HepG2 (cell line): Measurements from ENCODE around the gene AFDN. TPM values are rescaled to one million over a fixed set of nuclear protein-coding genes. Genes with fewer than 3 reads are reported as not detected.

Experiments
- DPF2 ChIP-seq: sonication (generic); formaldehyde crosslinking; IDR thresholded peaks from 2 replicates; pipeline ENCODE4 v1.4.0; 2020; ENCODE audit warnings: mild to moderate bottlenecking, low read depth, missing genetic modification reagents, borderline replicate concordance
- FOXA3 ChIP-seq: IDR thresholded peaks from 2 replicates; pipeline ENCODE4 v1.6.1; 2016; ENCODE audit warnings: missing genetic modification reagents, missing compliant biosample characterization
- ISX ChIP-seq: sonication (generic); formaldehyde crosslinking; conservative IDR thresholded peaks from 2 replicates; pipeline ENCODE4 v1.5.0; 2020; ENCODE audit warnings: missing genetic modification reagents
- PAX8 ChIP-seq: sonication (generic); formaldehyde crosslinking; IDR thresholded peaks from 2 replicates; pipeline ENCODE4 v1.8.0; 2022; ENCODE audit warnings: mild to moderate bottlenecking, missing genetic modification reagents, borderline replicate concordance
- SATB2 ChIP-seq: sonication (generic); formaldehyde crosslinking; IDR thresholded peaks from 2 replicates; pipeline ENCODE4 v1.5.0; 2020; ENCODE audit warnings: missing genetic modification reagents
- TBX3 ChIP-seq: fragments of 450-650 bp; IDR thresholded peaks from 2 replicates; pipeline ENCODE4 v1.6.1; 2017; ENCODE audit warnings: antibody characterized with exemption, mild to moderate bottlenecking, inconsistent platforms, borderline replicate concordance
- TCF12 ChIP-seq, 2 experiments: fragments of 450-650 bp in 1 of 2; sonication (generic) in 1 of 2; formaldehyde crosslinking in 1 of 2; IDR thresholded peaks; 2 replicates each; pipeline versions ENCODE4 v1.6.1 to v1.8.0; 2017 to 2022; ENCODE audit warnings: antibody characterized with exemption in 1 of 2, mild to moderate bottlenecking in 1 of 2, missing genetic modification reagents in 1 of 2, moderate library complexity in 1 of 2
- U2AF1 ChIP-seq: fragments of 200-400 bp; formaldehyde crosslinking; optimal IDR thresholded peaks from 2 replicates; pipeline ENCODE3; 2017; ENCODE audit warnings: mild to moderate bottlenecking, low read depth, low read length
- ZNF121 ChIP-seq: sonication (generic); formaldehyde crosslinking; IDR thresholded peaks from 2 replicates; pipeline ENCODE4 v1.5.0; 2020; ENCODE audit warnings: mild to moderate bottlenecking, missing genetic modification reagents
- ZNF124 ChIP-seq: sonication (generic); formaldehyde crosslinking; IDR thresholded peaks from 2 replicates; pipeline ENCODE4 v1.4.0; 2020; ENCODE audit warnings: missing genetic modification reagents
- ZNF234 ChIP-seq: sonication (generic); formaldehyde crosslinking; conservative IDR thresholded peaks from 2 replicates; pipeline ENCODE4 v1.5.1; 2020; ENCODE audit warnings: mild to moderate bottlenecking, missing genetic modification reagents
- ZNF468 ChIP-seq: sonication (generic); formaldehyde crosslinking; IDR thresholded peaks from 2 replicates; pipeline ENCODE4 v1.8.0; 2022; ENCODE audit warnings: mild to moderate bottlenecking, moderate library complexity, missing genetic modification reagents
- ZNF550 ChIP-seq: sonication (generic); formaldehyde crosslinking; IDR thresholded peaks from 2 replicates; pipeline ENCODE4 v1.4.0; 2020; ENCODE audit warnings: mild to moderate bottlenecking, missing genetic modification reagents, borderline replicate concordance
- ZNF792 ChIP-seq: IDR thresholded peaks from 2 replicates; pipeline ENCODE4 v1.6.1; 2016
- polyA plus RNA-seq, 8 experiments: library from polyadenylated mRNA; depleted of rRNA in 3 of 8; stranded (reverse) in 7 of 8; unstranded in 1 of 8; fragments of >200 nt; fragmentation: Illumina TruSeq in 4 of 8; extraction: Trizol in 4 of 8; gene quantifications; 2 replicates each; pipeline versions ENCODE4 v1.2.1 to v1.2.3, GENCODE V29; 2011 to 2016; ENCODE audit warnings: low read depth in 4 of 8, missing spikeins in 1 of 8, mixed read lengths in 1 of 8; ENCODE audit not compliant: insufficient read depth in 1 of 8
- total RNA-seq, 5 experiments: library from RNA; depleted of rRNA; stranded (reverse); fragments of >200 nt; fragmentation: Illumina TruSeq; extraction: Trizol; gene quantifications; 2 replicates each; pipeline ENCODE4 v1.2.3, GENCODE V29; 2016; ENCODE audit warnings: low read depth in 1 of 5
- TF ChIP-seq, protein P1 (sequence below): sonication (generic); formaldehyde crosslinking; IDR thresholded peaks from 2 replicates; pipeline ENCODE4 v1.4.0; 2020; ENCODE audit warnings: low read depth, missing genetic modification reagents
- TF ChIP-seq, protein P2 (sequence below): sonication (generic); formaldehyde crosslinking; IDR thresholded peaks from 2 replicates; pipeline ENCODE4 v1.5.1; 2020; ENCODE audit warnings: missing genetic modification reagents, mild to moderate bottlenecking, borderline replicate concordance
- TF ChIP-seq, protein P3 (sequence below): sonication (generic); formaldehyde crosslinking; IDR thresholded peaks from 2 replicates; pipeline ENCODE4 v1.4.0; 2020; ENCODE audit warnings: mild to moderate bottlenecking, missing genetic modification reagents
- TF ChIP-seq, protein P4 (sequence below): IDR thresholded peaks from 2 replicates; pipeline ENCODE4 v1.6.1; 2016; ENCODE audit warnings: missing compliant biosample characterization, missing genetic modification reagents, borderline replicate concordance
- TF ChIP-seq, protein P5 (sequence below): sonication (generic); formaldehyde crosslinking; IDR thresholded peaks from 2 replicates; pipeline ENCODE4 v1.8.1; 2023; ENCODE audit warnings: mild to moderate bottlenecking, missing genetic modification reagents

AFDN gene
- total and polyA plus RNA-seq, 2 of the 13 experiments (the other 11 are each of a cell fraction or from before 2014, with no cell fraction given) = 136 to 151 TPM

DNA sequence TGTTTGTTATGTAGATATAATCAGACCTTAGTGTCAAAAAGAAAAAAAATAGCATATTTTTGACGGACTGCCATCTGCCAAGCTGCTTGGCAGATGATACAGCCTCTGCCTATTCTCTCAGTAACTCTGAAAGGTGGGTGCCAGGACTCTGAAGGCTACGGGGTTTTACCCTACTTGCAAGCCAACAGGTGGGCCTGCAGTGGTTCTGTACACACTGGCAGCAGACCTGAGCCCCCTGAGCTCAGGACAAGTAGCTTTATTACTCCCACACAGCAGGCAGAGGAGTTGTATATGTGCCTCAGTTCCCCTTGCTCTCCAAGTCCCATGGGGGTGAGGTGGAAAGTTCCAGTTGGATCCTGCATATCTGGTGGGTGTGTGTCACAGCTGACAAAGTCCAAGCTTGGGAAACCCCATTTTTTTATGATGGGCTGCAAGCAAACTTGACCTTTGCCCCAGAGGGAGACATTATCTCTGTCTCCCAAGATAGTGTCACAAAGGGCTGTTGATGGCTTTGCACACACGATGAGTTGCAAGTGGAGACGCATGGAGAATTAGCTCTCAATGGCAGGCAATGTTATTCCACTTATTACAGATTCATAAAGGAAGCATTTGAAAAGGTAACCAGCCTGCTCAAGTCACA lies 20.5 kb upstream of the AFDN start (continued):
- TF ChIP-seq, protein P1, sequence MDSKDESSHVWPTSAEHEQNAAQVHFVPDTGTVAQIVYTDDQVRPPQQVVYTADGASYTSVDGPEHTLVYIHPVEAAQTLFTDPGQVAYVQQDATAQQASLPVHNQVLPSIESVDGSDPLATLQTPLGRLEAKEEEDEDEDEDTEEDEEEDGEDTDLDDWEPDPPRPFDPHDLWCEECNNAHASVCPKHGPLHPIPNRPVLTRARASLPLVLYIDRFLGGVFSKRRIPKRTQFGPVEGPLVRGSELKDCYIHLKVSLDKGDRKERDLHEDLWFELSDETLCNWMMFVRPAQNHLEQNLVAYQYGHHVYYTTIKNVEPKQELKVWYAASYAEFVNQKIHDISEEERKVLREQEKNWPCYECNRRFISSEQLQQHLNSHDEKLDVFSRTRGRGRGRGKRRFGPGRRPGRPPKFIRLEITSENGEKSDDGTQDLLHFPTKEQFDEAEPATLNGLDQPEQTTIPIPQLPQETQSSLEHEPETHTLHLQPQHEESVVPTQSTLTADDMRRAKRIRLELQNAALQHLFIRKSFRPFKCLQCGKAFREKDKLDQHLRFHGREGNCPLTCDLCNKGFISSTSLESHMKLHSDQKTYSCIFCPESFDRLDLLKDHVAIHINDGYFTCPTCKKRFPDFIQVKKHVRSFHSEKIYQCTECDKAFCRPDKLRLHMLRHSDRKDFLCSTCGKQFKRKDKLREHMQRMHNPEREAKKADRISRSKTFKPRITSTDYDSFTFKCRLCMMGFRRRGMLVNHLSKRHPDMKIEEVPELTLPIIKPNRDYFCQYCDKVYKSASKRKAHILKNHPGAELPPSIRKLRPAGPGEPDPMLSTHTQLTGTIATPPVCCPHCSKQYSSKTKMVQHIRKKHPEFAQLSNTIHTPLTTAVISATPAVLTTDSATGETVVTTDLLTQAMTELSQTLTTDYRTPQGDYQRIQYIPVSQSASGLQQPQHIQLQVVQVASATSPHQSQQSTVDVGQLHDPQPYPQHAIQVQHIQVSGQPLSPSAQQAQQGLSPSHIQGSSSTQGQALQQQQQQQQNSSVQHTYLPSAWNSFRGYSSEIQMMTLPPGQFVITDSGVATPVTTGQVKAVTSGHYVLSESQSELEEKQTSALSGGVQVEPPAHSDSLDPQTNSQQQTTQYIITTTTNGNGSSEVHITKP (CRISPR knock-in tag) = peak; percentile 73
- peak; percentile 80 for TF ChIP-seq FOXA3 (CRISPR knock-in tag)
- TF ChIP-seq TBX3 = peak; percentile 35; the same call in 1 of the 2 replicates
- TF ChIP-seq ZNF121 (CRISPR knock-in tag) = no peak
- peak; percentile 67 for TF ChIP-seq DPF2
- TF ChIP-seq TCF12 (IDR thresholded peaks at IDR 0.05) = no peak
- peak; percentile 62; the same call in 1 of the 2 replicates for TF ChIP-seq TCF12 (CRISPR knock-in tag; IDR thresholded peaks at IDR 0.05)
- TF ChIP-seq U2AF1 = no peak
- TF ChIP-seq, protein P2, sequence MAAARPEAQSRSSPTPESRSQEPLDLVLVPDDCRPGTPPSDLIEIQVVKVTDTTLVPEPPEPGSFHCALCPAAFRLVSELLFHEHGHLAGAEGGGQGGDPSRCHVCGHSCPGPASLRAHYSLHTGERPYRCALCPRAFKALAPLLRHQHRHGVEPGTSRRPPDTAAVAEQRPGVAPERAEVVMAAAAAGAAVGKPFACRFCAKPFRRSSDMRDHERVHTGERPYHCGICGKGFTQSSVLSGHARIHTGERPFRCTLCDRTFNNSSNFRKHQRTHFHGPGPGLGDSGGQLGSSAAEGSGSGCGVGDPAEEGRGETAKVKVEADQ (CRISPR knock-in tag) = 0 out of 2 replicates have a peak, but pooled peaks have one; percentile 41
- TF ChIP-seq ISX (CRISPR knock-in tag) = no peak
- no peak for TF ChIP-seq ZNF234 (CRISPR knock-in tag)
- TF ChIP-seq, protein P3, sequence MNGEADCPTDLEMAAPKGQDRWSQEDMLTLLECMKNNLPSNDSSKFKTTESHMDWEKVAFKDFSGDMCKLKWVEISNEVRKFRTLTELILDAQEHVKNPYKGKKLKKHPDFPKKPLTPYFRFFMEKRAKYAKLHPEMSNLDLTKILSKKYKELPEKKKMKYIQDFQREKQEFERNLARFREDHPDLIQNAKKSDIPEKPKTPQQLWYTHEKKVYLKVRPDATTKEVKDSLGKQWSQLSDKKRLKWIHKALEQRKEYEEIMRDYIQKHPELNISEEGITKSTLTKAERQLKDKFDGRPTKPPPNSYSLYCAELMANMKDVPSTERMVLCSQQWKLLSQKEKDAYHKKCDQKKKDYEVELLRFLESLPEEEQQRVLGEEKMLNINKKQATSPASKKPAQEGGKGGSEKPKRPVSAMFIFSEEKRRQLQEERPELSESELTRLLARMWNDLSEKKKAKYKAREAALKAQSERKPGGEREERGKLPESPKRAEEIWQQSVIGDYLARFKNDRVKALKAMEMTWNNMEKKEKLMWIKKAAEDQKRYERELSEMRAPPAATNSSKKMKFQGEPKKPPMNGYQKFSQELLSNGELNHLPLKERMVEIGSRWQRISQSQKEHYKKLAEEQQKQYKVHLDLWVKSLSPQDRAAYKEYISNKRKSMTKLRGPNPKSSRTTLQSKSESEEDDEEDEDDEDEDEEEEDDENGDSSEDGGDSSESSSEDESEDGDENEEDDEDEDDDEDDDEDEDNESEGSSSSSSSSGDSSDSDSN (CRISPR knock-in tag) = 0 out of 2 replicates have a peak, but pooled peaks have one; percentile 30
- TF ChIP-seq ZNF550 (CRISPR knock-in tag) = no peak
- TF ChIP-seq ZNF468 = no peak
- TF ChIP-seq SATB2 (CRISPR knock-in tag) = no peak
- TF ChIP-seq ZNF792 (CRISPR knock-in tag) = 0 out of 2 replicates have a peak, but pooled peaks have one; percentile 48
- TF ChIP-seq, protein P4, sequence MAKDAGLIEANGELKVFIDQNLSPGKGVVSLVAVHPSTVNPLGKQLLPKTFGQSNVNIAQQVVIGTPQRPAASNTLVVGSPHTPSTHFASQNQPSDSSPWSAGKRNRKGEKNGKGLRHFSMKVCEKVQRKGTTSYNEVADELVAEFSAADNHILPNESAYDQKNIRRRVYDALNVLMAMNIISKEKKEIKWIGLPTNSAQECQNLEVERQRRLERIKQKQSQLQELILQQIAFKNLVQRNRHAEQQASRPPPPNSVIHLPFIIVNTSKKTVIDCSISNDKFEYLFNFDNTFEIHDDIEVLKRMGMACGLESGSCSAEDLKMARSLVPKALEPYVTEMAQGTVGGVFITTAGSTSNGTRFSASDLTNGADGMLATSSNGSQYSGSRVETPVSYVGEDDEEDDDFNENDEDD (CRISPR knock-in tag) = peak; percentile 57; the same call in 1 of the 2 replicates
- TF ChIP-seq PAX8 (CRISPR knock-in tag) = no peak; the same call in 1 of the 2 replicates
- peak; percentile 86; the same call in 1 of the 2 replicates for TF ChIP-seq ZNF124 (CRISPR knock-in tag)
- TF ChIP-seq, protein P5, sequence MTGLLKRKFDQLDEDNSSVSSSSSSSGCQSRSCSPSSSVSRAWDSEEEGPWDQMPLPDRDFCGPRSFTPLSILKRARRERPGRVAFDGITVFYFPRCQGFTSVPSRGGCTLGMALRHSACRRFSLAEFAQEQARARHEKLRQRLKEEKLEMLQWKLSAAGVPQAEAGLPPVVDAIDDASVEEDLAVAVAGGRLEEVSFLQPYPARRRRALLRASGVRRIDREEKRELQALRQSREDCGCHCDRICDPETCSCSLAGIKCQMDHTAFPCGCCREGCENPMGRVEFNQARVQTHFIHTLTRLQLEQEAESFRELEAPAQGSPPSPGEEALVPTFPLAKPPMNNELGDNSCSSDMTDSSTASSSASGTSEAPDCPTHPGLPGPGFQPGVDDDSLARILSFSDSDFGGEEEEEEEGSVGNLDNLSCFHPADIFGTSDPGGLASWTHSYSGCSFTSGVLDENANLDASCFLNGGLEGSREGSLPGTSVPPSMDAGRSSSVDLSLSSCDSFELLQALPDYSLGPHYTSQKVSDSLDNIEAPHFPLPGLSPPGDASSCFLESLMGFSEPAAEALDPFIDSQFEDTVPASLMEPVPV (CRISPR knock-in tag) = 0 out of 2 replicates have a peak, but pooled peaks have one; percentile 68
